Measurements from ENCODE around the gene MYH16. TPM values are rescaled to one million over a fixed set of nuclear protein-coding genes. Genes with fewer than 3 reads are reported as not detected.

MYH16 gene
- polyA plus RNA-seq, 3 donors from 2014 or later = not detected

DNA sequence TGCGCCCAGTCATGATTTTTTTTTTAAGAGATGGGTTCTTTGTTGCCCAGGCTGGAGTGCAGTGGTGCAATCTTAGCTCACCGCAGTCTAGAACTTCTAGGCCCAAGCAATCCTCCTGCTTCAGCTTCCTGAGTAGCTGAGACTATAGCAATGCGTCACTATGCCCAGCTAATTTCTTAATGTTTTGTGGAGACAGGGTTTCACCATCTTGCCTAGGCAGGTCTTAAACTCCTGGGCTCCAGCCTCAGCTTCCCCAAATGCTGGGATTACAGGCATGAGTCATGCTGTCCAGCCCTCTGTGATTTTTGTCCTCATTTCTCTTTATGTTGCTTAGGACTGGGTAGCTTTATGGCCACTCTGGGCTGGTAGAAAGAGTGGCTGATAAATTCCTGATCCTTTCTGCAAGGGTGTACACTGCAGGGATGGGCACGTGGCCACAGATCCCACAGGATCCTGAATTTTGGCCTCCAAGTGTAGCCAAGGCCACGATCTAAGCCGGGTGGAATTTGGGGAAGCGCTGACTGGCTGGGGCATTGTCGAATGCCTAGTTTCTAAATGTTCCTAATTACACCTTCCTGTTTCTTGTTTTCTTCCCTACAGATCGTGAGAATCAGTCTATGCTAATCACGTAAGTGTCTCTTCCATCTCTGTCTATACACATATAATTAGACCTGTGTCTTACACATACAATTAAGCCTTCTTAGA, 24.1 kb upstream of the MYH16 start:
- no peak overlapping the region for H3K27ac Mint-ChIP-seq
- peaks cover 0 to 1% (median 0%) of the 10 kb centered on the region in 3 donors for H3K27me3 Mint-ChIP-seq (ENCODE audit: low read depth in 3 of 3)
- DNase-seq = no peak
- no peaks in the 10 kb centered on the region for H3K36me3 Mint-ChIP-seq
- H3K9me3 Mint-ChIP-seq = no peaks in the 10 kb centered on the region
- no peaks in the 10 kb centered on the region for H3K4me1 Mint-ChIP-seq
- H3K4me3 Mint-ChIP-seq = no peak overlapping the region

DNA sequence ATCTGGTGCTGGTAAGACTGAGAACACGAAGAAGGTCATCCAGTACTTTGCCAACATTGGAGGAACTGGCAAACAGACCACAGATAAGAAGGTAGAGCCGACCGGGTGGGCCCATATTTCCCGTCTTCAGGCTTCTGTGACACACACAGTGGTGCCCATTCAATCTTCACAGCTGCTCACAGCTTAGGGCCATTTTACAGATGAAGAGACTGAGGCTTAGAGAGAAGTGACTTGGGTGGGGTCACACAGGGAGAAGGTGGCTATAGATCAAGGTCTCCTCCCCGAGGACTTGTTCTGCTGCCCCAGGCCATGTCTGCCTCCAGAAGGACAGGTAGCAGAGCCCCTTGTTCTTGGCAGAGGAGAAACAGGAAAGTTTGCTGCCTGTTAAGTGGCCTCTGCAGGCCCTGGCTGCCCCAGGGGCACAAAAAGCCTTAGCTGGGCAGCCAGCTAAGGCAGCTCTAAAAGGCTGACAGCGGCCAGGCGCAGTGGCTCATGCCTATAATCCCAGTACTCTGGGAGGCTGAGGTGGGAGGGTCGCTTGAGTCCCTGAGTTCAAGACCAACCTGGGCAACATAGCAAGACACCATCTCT, 22.6 kb upstream of the MYH16 start:
- Mint-ChIP-seq H3K9me3 (no peaks in the 10 kb centered on the region), H3K27ac (no peak overlapping the region), H3K36me3 (no peaks in the 10 kb centered on the region), H3K27me3 (ENCODE audit: low read depth in 3 of 3) (peaks cover 0 to 1% (median 0%) of the 10 kb centered on the region in 3 donors), H3K4me1 (no peaks in the 10 kb centered on the region), H3K4me3 (no peak overlapping the region)
- no peak for DNase-seq

DNA sequence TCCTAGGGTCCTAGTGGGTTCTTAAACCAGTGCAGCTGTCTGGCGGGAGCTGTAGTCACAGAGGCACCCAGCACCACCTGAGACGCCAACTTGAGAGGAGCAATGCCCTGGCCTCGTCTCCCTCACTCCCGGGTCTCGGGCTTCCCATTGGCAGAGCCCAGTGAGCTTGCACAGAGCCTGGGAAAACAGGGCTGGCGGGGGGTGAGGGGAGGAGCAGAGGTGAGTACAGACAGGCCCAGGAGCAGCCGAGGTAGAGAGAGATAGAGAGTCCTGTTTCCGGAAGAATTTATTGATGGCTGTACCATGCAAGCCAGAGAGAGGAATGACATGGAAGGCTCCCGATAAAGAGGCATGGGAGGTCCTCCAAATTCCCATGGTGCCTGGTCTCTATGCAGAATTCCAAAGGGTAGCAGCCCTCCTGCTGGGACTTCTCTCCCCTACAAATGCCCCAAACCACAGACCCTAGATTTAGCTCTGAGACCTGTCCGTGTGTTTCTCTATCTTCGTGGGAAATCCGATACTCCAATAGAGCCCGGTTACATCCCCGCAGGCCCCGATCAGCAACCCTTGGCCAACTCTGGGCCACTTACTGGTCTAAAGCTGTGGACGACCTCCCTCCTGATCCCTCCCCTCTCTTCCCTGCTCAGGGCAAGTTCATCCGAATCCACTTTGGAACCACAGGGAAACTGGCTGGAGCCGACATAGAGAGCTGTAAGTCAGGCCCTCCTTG, 20.3 kb upstream of the MYH16 start:
- H3K27me3 Mint-ChIP-seq (ENCODE audit: low read depth in 3 of 3) = peaks cover 0 to 3% (median 0%) of the 10 kb centered on the region in 3 donors
- H3K27ac Mint-ChIP-seq = no peak overlapping the region
- no peaks in the 10 kb centered on the region for H3K4me1 Mint-ChIP-seq
- no peaks in the 10 kb centered on the region for H3K9me3 Mint-ChIP-seq
- no peak for DNase-seq
- H3K36me3 Mint-ChIP-seq = no peaks in the 10 kb centered on the region
- no peak overlapping the region for H3K4me3 Mint-ChIP-seq

DNA sequence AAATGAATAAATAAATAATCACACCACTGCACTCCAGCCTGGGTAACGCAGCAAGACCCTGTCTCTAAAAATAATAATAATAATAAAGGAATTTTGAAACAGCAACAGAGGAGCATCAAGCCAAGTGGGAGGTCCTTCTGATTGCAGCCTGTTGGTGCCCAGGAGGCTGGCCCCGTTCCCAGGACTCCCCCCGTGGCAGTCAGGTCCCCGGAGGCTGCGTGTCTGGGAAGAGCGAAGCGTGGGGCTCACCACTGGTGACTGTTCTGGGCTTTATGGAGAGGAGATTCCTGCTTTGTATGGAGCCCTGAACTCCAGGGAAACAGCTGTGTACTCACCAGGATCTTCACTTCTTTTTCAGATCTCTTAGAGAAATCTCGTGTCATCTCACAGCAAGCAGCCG, 19.3 kb upstream of the MYH16 start:
- H3K27ac Mint-ChIP-seq = no peak overlapping the region
- H3K27me3 Mint-ChIP-seq (ENCODE audit: low read depth in 3 of 3) = peaks cover 0 to 3% (median 0%) of the 10 kb centered on the region in 3 donors
- no peaks in the 10 kb centered on the region for H3K4me1 Mint-ChIP-seq
- no peaks in the 10 kb centered on the region for H3K9me3 Mint-ChIP-seq
- DNase-seq = no peak
- H3K36me3 Mint-ChIP-seq = no peaks in the 10 kb centered on the region
- H3K4me3 Mint-ChIP-seq = no peak overlapping the region

DNA sequence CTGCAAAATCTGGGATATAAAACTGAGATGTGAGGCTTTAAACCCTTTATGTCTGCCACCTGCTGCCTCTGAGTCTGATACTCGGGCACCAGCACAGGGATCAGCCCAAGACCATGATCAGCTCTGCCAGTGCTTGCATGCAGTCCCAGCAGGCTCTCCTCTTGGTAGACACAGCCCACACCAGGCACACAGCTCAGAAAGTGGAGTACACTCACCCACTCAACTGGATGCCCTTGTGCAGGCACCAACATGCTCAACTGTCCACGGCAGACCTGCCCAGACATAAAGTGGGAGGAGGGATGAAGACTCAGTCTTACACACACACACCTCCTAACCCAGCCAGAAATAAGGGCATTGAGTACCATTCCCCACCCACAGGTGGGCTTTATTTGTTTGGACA, 18.2 kb upstream of the MYH16 start:
- no peak overlapping the region for H3K4me3 Mint-ChIP-seq
- no peaks in the 10 kb centered on the region for H3K4me1 Mint-ChIP-seq
- no peaks in the 10 kb centered on the region for H3K36me3 Mint-ChIP-seq
- no peak for DNase-seq
- H3K27ac Mint-ChIP-seq = no peak overlapping the region
- H3K27me3 Mint-ChIP-seq (ENCODE audit: low read depth in 3 of 3) = peaks cover 0 to 3% (median 0%) of the 10 kb centered on the region in 3 donors
- no peaks in the 10 kb centered on the region for H3K9me3 Mint-ChIP-seq

DNA sequence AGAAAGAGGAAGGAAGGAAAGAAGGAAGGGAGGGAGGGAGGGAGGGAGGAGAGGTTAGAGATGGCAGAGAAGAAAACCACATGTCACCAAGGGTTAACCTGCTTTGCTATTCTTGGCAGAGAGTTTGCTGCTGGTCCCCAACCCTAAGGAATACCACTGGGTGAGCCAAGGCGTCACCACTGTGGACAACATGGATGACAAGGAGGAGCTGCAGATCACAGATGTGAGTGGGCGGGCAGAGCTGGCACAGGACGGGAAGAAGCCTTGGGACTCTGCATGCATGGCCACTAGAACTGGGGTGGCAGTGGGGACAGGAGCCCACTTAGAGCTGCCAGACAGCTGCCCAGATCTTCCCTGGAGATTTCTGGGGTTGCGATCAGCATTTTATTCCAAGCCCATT, 17.2 kb upstream of the MYH16 start:
- no peak overlapping the region for H3K4me3 Mint-ChIP-seq
- no peaks in the 10 kb centered on the region for H3K36me3 Mint-ChIP-seq
- peaks cover 0 to 3% (median 0%) of the 10 kb centered on the region in 3 donors for H3K27me3 Mint-ChIP-seq (ENCODE audit: low read depth in 3 of 3)
- DNase-seq = no peak
- H3K27ac Mint-ChIP-seq = no peak overlapping the region
- H3K4me1 Mint-ChIP-seq = no peaks in the 10 kb centered on the region
- H3K9me3 Mint-ChIP-seq = no peaks in the 10 kb centered on the region

DNA sequence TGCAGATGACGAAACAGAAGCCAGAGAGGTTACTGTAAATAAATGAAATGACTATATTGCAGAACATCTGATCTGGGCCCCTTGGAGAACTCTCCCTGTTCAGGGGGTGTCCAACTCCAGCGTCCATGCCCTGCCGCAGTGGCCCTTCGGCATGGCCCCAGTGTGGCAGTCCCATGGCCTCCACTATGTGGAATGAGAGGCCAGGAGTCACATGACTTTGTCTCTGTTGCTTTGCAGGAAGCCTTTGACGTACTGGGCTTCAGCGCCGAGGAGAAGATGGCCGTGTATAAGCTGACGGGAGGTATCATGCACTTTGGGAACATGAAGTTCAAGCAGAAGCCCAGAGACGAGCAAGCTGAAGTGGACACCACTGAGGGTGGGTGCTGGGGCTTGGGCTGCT, 15.6 kb upstream of the MYH16 start:
- no peak for DNase-seq
- Mint-ChIP-seq H3K4me1 (no peaks in the 10 kb centered on the region), H3K9me3 (no peaks in the 10 kb centered on the region), H3K27me3 (ENCODE audit: low read depth in 3 of 3) (peaks cover 0 to 4% (median 2%) of the 10 kb centered on the region in 3 donors), H3K36me3 (no peaks in the 10 kb centered on the region), H3K27ac (no peak overlapping the region), H3K4me3 (no peak overlapping the region)

DNA sequence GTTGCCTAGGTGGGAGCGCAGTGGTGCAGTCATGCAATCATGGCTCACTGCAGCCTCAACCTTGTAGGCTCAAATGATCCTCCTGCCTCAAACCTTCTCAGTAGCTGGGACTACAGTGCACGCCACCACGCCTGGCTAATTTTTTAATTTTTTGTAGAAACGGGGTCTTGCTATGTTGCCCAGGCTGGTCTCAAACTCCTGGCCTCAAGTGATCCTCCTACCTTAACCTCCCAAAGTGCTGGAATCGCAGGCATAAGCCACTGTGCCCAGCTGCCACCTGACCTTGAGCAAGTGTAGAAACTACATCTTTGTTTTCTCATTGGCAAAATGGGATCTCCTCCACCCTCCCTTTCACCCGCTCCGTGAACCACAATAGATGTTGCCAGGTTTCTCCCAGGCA, 15.0 kb upstream of the MYH16 start:
- Mint-ChIP-seq H3K27me3 (ENCODE audit: low read depth in 3 of 3) (peaks cover 0 to 4% (median 2%) of the 10 kb centered on the region in 3 donors), H3K36me3 (no peaks in the 10 kb centered on the region)

DNA sequence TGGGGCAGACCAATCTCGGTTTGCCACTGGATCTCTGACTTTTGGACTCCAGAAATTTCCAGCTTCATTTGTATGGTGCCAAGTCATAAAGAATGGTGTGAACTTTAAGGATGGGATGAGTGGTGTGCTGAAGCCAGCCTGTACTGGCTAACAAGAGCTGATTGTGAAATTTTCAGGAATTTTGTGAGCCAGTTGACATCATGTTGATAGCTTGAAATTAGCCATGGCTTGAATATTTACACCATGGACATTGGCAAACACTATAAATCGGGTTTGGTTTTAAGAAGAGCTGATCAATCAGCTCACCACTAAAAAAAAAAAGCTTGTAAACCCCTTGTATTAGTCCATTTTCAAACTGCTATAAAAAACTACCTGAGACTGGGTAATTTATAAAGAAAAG, 14.1 kb upstream of the MYH16 start:
- no peak overlapping the region for H3K4me3 Mint-ChIP-seq
- H3K36me3 Mint-ChIP-seq = no peaks in the 10 kb centered on the region
- no peaks in the 10 kb centered on the region for H3K4me1 Mint-ChIP-seq
- H3K27ac Mint-ChIP-seq = no peak overlapping the region
- H3K9me3 Mint-ChIP-seq = no peaks in the 10 kb centered on the region
- H3K27me3 Mint-ChIP-seq (ENCODE audit: low read depth in 3 of 3) = peaks cover 2 to 6% (median 4%) of the 10 kb centered on the region in 3 donors
- no peak for DNase-seq

More for the DNA sequence above, 15.0 kb upstream of the MYH16 start:
- no peak for DNase-seq
- Mint-ChIP-seq H3K4me3 (no peak overlapping the region), H3K27ac (no peak overlapping the region), H3K4me1 (no peaks in the 10 kb centered on the region), H3K9me3 (no peaks in the 10 kb centered on the region)

DNA sequence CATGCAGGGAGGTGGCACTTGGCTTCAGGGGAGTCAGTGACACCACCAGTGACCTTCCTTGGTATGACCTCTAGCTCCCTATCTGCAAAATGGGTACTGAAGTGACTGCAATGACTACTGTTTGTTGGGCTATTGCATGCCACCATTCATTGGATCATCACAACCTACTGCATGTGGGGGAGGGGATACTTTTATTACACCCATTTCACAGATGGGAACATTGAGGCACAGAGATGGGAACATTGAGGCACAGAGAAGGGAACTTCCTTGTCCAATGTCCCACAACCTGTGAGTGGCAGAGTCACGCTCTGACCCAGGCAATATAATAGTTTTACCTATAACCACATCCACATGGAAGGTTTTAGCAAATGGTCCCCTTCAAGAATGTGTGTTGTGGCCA, 12.2 kb upstream of the MYH16 start:
- no peak for DNase-seq
- Mint-ChIP-seq H3K4me3 (no peak overlapping the region), H3K27ac (no peak overlapping the region), H3K4me1 (no peaks in the 10 kb centered on the region), H3K27me3 (ENCODE audit: low read depth in 3 of 3) (peaks cover 0 to 7% (median 6%) of the 10 kb centered on the region in 3 donors), H3K36me3 (no peaks in the 10 kb centered on the region), H3K9me3 (no peaks in the 10 kb centered on the region)

DNA sequence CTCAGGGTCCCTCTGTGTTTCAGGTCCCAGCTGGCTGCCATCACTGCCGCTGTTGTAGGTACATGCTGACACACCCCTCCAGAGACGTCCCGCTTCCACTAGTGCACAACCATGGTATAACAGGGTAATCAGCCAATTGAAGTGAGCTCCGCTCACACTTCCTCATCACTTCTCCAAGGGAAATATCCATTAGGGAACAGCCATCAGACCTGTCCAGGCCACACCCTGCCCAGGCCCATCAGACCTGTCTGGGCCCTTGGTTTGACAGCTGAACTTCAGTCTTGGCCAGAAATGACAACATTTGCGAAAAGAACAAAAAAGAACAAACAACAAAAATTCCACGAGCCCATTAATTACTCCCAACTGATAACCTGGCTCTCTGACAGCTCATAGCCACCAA, 11.0 kb upstream of the MYH16 start:
- no peak for DNase-seq
- H3K4me1 Mint-ChIP-seq = no peaks in the 10 kb centered on the region
- H3K27me3 Mint-ChIP-seq (ENCODE audit: low read depth in 3 of 3) = peaks cover 0 to 7% (median 6%) of the 10 kb centered on the region in 3 donors
- H3K36me3 Mint-ChIP-seq = no peaks in the 10 kb centered on the region
- H3K9me3 Mint-ChIP-seq = no peaks in the 10 kb centered on the region
- no peak overlapping the region for H3K4me3 Mint-ChIP-seq
- no peak overlapping the region for H3K27ac Mint-ChIP-seq

DNA sequence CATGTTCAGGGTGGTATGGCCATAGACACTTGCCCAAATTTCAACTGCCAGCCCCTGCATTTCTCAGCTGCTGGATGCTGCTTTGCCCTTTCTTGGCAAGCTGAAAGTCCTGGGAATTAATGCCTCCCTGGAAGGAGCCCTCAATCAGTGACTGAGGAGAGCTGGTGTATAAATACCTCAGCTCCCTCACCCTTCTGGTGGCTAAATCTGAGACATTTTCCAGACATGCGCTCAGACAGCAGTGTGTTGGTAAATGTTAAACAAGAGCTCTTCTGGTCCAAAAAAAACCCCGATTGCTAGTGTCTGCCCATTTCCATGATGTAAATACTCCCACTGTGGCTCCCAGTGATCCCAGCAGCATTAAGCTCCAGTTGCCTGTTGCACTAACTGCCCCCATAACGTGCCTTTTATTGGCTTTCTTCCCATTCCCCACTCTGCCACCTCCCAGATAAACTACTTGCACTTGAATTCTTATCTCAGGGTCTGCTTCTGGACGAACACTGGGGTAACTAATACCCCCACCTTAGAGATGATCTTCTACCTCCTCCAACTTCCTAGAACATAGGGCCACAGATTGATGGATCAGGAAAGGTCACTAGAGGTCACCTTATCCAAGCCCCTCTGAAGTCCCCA, 6.7 kb upstream of the MYH16 start:
- Mint-ChIP-seq H3K9me3 (no peaks in the 10 kb centered on the region), H3K36me3 (no peaks in the 10 kb centered on the region), H3K27ac (peak overlapping the region in 1 of 6 donors; percentile 18), H3K4me1 (no peaks in the 10 kb centered on the region), H3K4me3 (no peak overlapping the region), H3K27me3 (ENCODE audit: low read depth in 3 of 3) (peaks cover 2 to 9% (median 7%) of the 10 kb centered on the region in 3 donors)
- no peak for DNase-seq

DNA sequence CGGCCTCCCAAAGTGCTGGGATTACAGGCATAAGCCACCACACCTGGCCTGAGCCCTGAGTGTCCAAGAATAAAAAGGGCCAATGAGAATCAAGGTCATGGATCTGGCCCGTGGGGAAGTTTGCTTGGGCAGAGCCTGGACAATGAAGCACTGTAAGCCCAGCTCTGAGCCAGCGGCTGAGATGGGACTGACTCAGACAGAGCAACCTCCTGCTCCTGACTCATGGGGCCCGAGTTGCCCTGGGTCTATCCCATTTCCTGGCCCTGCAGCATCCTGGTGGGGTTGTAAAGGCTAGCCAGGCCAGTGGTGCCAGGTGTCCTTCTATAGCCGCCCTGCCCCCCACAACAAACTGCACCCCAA, 5.2 kb upstream of the MYH16 start:
- Mint-ChIP-seq H3K4me3 (no peak overlapping the region), H3K36me3 (no peaks in the 10 kb centered on the region), H3K9me3 (no peaks in the 10 kb centered on the region), H3K4me1 (no peaks in the 10 kb centered on the region), H3K27me3 (ENCODE audit: low read depth in 3 of 3) (peaks cover 2 to 7% (median 5%) of the 10 kb centered on the region in 3 donors), H3K27ac (no peak overlapping the region)
- DNase-seq = no peak
